D341Med (cell line): ENCODE data around the gene ADGRL3.

Source experiments
- DNase-seq: peaks from one replicate; pipeline ENCODE4 v3.0.0; 2012; ENCODE audit warnings: low spot score

The ADGRL3 gene

GRCh38 chr4:62118558-62118957 is 918.4 kb downstream of the ADGRL3 start:
- no peak for DNase-seq

- DNase-seq, result no peak
These were observed 919.1 kb downstream of the ADGRL3 start for GRCh38 chr4:62119195-62119594.

DNA sequence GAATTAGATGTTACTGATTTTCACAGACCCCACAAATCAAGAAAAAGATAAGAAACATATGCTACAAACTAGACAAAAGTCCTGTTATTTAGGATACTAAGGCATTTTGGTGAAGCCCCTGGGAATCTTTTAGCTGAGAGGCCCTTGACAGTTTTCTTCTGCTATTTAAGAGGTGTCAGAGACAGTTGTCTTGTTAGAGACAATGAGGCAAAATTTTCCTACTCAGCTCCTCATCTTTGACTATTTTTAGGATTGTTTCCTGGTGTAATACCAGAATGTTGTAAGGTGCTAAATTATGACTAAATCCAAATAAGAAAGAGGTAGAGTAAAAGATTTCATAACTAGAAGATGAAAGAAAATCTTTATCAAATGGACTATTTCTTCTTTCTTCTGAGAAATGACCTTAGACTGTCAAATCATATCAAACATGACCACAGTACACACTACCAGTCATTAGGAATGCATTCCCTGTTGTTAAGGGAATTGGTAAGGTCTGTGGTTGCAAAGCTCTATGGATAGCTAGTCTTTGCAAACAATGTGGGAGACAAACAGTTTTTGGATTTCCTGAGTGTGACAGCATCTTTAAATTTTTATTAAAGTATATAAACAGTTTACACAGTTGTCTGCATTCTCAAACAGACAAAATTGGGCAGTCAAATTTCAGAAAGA is 926.1 kb downstream of the ADGRL3 start:
- no peak for DNase-seq
